HG03442 (cell line): ENCODE data around the gene NGEF.
"Not testable (repeated sequence)": the region's sequence is repeated elsewhere in the genome, so short reads cannot be mapped to it uniquely, and the experiment has no call there.

Source experiments
- ATAC-seq: cut with Tn5 transposase; IDR thresholded peaks from one replicate; pipeline ENCODE4 v1.9.1; 2021; ENCODE audit warnings: mild to moderate bottlenecking, moderate library complexity; ENCODE audit not compliant: unreplicated experiment

The NGEF gene

GRCh38 chr2:232873909-232874641 is 139.0 kb downstream of the NGEF start:
- no peak for ATAC-seq

GRCh38 chr2:232873292-232873908 is 139.7 kb downstream of the NGEF start:
- ATAC-seq: no peak

DNA sequence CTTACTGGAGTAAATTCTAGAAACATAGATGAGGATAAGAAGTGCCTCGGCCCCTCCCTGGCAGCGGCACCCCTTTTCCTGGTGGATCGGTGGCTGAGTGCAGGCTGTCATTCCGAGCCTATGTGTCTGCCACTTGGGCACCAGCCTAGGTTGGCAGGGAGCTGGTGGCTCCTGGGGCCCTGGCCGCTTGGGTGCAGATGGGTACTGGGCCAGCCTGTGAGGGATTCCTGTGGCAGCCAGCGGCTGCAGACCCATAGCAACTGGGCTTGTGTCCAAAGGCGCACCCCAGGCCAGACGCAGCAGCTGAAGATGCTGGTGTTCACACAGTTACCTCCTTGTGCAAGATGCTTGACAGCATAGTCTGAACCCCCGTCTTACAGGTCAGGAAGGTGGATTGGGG is 140.2 kb downstream of the NGEF start:
- no peak for ATAC-seq

DNA sequence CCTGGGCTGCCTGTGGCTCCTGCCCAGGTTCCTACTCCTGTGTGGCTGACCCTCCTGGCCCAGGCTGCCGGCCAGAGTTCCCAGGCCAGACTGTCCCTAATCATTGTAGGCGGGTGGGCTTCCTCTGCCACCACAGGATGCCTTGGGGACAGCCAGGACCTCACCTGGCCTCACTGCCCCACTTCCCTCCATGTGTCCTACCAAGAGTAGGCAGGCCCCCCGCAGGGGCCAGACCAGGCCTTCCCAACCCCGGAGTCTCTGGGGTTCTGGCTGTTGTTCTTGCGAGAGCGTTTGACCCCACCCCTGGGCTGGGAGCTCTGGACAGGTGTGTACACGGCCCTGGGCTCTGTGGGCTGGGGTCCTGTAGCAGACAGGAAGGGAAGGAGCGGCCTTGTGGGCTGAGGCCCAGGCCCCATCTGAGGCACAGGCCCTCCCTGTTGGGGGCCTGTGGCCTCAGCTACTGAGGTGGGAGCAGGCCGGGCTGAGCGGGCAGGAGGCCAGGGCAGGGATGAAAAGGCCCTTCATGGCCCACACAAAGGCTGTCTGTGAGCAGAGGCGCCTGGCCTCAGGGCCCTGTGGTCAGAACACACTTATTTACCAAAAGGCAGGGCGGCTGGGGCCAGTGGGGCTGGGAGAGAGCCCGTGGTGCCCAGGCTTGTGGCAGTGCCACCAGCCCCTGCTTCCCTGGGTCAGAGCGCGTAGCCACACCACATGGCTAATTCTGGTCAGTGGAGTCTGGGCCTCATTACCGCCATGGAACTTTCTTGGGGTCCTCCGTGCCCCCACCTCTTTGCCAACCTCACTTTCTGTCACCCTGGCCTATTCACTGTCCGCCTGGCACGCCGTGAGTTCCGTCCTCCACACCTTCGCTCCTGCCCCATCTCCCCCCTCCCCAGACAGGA is 141.0 kb downstream of the NGEF start:
- no peak for ATAC-seq

DNA sequence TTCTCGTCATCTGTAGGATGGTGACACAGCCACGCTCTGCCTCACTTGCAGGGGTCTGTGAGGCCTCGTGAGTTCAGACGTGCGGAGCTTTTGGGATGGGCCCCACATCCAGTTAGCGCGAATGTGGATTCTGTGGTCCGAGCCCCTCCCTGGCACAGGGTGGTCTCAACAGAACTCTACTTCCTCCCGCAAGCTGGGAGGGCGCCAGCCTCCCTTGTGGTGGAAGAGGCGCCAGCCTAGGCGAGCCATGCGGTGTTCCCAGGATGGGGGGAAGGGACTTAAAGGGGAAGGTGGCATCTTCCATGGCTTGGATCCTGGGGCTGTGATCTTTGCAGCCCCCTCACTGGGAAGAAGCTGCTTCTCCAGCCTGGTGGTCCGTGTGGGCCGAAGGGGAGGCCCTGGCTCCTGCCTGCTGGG is 141.6 kb downstream of the NGEF start:
- no peak for ATAC-seq

- no peak for ATAC-seq
These were observed 142.2 kb downstream of the NGEF start for GRCh38 chr2:232870766-232871371.

DNA sequence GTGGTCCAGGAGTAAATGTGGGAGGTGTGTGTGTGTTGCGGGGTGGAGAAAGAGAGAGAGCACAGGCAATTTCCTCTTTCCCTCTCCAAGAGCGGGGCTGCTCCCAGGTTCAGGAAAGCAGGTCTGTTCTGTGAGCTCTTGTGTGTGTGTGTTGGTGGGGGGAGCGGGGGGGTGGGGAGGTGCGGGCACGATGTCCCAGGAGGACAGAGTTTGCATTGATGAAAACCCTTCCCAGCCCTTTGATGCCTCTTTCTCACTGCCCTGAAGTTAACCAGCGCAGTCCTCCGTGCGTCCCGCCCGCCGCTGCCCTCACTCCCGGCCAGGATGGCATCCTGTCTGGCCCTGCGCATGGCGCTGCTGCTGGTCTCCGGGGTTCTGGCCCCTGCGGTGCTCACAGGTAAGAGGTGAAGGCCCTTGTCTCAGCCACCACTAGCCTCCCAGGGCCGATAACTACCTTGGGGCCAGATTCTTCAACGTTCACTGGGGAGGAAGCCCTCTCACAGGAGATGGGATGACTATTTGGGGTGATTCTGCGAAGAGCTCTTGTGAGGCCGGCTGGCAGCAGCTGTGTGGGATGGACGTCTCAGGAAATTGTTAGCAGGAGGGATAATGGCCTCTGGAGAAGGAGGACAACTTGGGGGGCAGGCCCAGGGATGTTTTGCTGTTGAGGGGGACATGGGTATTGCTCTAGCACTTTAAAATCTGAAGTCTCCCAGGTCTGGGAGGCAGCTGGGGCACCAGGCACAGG is 142.9 kb downstream of the NGEF start, which contains the start of gene SNORC:
SNORC (plus strand) TSS at position 247 of the 748 bp plus-strand sequence; CDS start at position 325, 78 bp downstream.
- ATAC-seq: no peak

GRCh38 chr2:232869138-232870017 is 143.7 kb downstream of the NGEF start:
- no peak for ATAC-seq

- ATAC-seq: no peak
These were observed 147.0 kb downstream of the NGEF start for GRCh38 chr2:232866104-232866503.

DNA sequence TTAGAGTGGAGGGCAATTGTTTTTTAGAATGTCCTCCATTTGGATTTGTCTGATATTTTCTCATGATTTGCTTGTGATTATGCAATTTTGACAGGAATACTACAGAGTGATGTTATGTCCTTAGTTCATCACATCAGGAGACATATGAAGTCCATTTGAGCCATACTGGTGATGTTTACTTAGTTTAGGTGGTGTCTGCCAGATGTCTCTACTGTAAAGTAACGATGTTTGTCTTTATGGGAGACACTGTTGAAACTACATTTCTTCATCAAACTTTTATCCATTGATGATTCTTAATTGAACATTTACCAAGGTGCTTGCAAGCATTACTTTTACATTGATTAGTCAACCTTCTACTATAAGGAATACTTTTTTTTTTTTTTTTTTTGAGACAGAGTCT is 147.9 kb downstream of the NGEF start:
- ATAC-seq: no peak

DNA sequence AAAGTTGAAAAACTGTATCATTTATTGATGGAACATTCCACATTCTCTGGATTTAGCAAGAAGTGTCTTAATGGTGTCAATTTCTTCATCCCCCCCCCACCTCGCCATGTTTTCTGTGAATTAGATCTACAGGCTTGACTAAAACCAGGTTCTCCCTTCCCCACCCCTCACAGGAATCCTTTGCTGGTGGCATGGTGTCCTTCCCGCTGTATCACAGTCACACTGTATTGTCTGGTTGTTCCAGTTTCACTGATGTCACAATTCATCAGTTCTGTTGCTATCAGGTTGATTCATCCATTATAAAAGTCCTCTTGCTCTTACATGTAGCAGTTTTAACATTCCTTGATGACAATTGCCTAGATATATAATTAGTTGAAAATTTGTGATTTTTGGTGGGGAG is 149.1 kb downstream of the NGEF start:
- no peak for ATAC-seq

- ATAC-seq: no peak
These were observed 151.7 kb downstream of the NGEF start for GRCh38 chr2:232861353-232861752.

DNA sequence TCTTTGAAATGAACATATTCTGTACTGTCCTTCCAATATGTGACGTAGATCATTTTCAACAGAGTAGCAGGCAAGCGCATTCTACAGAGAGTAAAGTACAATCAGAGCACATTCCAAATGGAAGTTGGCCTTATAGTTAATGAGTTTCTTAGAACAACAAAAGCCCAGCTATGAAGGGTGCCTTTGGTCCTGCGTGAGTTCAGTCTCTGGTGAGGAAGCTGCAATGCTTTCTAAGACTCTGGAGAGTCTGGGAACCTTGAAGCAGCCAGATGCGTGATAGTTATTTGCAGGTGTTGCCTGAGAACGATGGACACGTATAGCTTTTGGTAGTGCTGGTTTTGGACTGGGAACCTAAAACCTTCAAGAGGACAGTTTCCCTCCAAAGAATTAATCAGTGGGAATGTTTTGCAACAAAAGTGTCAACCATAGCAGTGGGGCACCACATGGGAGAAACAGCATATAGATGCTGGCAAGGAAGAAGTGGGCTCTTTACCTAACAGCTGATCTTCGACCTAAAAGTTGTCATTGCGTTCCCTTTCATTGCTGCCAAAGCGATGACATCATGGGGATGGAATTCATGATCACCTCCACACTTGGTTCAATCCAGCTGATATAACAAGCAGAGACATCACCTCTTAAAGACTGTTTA is 152.3 kb downstream of the NGEF start:
- ATAC-seq: no peak

GRCh38 chr2:232859385-232859916 is 153.6 kb downstream of the NGEF start:
- ATAC-seq: no peak

- ATAC-seq: no peak
These were observed 155.9 kb downstream of the NGEF start for GRCh38 chr2:232857158-232857563.

GRCh38 chr2:232854082-232854481 is 159.0 kb downstream of the NGEF start:
- ATAC-seq: no peak

DNA sequence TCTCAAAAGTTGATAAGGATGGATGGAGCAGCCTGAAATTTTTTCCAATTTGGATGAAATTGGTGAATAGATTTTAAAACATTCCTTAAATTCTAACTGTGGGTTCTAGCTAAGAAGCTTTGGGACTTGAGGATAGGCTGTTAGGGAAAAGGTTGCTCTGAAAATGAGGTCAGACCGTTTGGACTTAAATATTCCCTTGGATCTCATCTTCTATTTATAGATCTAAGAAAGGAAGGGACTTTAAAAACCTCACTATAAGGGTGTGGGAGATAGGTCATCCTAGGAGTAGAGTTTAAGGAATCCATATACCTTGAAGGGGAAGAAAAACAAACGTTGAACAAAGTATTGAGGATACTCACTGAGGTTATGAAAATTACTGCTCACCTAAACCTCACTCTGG is 160.4 kb downstream of the NGEF start:
- ATAC-seq: no peak

DNA sequence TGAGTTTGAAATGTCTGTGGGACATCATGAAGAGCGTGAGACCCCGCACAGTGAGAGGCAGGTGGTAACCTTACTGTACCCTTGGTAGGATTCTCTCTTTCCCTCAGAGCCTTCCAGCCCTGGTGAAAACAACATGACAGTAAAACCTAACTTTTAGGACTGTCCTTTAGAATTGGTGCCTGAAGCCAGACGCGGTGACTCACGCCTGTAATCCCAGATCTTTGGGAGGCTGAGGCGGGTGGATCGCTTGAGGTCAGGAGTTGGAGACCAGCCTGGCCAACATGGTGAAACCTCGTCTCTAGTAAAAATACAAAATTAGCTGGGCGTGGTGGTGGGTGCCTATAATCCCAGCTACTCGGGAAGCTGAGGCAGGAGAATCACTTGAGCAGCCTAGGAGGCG is 161.0 kb downstream of the NGEF start:
- ATAC-seq: not testable (repeated sequence)

- no peak for ATAC-seq
These were observed 163.0 kb downstream of the NGEF start for GRCh38 chr2:232850039-232850438.
